Neural progenitor cell (in vitro differentiated cells): Measurements from ENCODE around the gene ZBTB9.

Experiments used
- EZH2 ChIP-seq: fragments of 200-600 bp; sonication (generic); IDR thresholded peaks from 2 replicates; pipeline ENCODE4 v1.6.1; 2017; ENCODE audit warnings: antibody characterized with exemption, mild to moderate bottlenecking, moderate library complexity
- TF ChIP-seq, protein P1 (sequence below): fragments of 200-600 bp; sonication (generic); IDR thresholded peaks from 2 replicates; pipeline ENCODE4 v1.5.1; 2017; ENCODE audit warnings: antibody characterized with exemption, mild to moderate bottlenecking

DNA sequence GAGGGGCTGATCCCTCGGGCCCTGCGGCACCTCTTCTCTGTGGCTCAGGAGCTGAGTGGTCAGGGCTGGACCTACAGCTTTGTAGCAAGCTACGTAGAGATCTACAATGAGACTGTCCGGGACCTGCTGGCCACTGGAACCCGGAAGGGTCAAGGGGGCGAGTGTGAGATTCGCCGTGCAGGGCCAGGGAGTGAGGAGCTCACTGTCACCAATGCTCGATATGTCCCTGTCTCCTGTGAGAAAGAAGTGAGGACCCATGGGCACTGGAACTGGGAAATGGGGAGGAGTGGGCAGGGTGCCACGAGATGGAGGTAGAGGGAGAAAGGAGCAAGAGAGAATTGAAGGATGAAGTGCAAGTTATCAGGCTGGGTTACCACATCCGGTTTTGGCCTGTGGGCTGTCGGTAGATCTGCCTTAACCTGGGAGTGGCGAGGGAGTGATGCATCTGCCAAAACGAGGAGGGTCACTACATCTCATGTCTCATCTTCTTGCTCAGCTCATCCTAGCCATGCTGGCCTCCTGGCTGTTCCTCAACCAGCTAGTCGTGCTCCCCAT, 48.9 kb upstream of the ZBTB9 start:
- no peak for TF ChIP-seq EZH2
- TF ChIP-seq, protein P1, sequence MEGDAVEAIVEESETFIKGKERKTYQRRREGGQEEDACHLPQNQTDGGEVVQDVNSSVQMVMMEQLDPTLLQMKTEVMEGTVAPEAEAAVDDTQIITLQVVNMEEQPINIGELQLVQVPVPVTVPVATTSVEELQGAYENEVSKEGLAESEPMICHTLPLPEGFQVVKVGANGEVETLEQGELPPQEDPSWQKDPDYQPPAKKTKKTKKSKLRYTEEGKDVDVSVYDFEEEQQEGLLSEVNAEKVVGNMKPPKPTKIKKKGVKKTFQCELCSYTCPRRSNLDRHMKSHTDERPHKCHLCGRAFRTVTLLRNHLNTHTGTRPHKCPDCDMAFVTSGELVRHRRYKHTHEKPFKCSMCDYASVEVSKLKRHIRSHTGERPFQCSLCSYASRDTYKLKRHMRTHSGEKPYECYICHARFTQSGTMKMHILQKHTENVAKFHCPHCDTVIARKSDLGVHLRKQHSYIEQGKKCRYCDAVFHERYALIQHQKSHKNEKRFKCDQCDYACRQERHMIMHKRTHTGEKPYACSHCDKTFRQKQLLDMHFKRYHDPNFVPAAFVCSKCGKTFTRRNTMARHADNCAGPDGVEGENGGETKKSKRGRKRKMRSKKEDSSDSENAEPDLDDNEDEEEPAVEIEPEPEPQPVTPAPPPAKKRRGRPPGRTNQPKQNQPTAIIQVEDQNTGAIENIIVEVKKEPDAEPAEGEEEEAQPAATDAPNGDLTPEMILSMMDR, result no peak
